Gastroesophageal sphincter (tissue), 3 donors: Measurements from ENCODE around the gene INPP4B.

Experiments used
- CTCF ChIP-seq, 4 experiments: fragments of 200-600 bp in 2 of 4; fragments of 450-650 bp in 2 of 4; sonication (generic) in 1 of 4; IDR thresholded peaks; one replicate each; pipeline ENCODE4 v1.5.1; 2017 to 2019; ENCODE audit warnings: antibody characterized with exemption in 4 of 4, mild to moderate bottlenecking in 2 of 4, moderate library complexity in 2 of 4
- EP300 ChIP-seq: sonication (generic); formaldehyde crosslinking; IDR thresholded peaks from one replicate; pipeline ENCODE4 v1.6.1; 2017; ENCODE audit warnings: antibody characterized with exemption, mild to moderate bottlenecking

- TF ChIP-seq CTCF (IDR thresholded peaks at IDR 0.05): no peak
- TF ChIP-seq EP300: no peak
Observed at GRCh38 chr4:142355421-142355930, 490.6 kb downstream of the INPP4B start.
